Left lung (tissue), 10 donors: Measurements from ENCODE around the gene RBP7. TPM values are rescaled to one million over a fixed set of nuclear protein-coding genes. Genes with fewer than 3 reads are reported as not detected.
"Not testable (repeated sequence)": the region's sequence is repeated elsewhere in the genome, so short reads cannot be mapped to it uniquely, and the experiment has no call there.

Experiments
- ATAC-seq: fragments of 200-7000 bp; cut with Tn5 transposase; one replicate; pipeline ENCODE4 v1.9.1; 2020; ENCODE audit warnings: moderate library complexity
- DNase-seq, 4 donors: peaks; one replicate each; pipeline ENCODE4 v3.0.0-alpha.2; 2013 to 2020
- H3K27ac ChIP-seq, 2 donors: fragments of 200-600 bp; sonication (generic) in 1 of 2; one replicate each; pipeline versions ENCODE4 v1.5.0 to v1.8.0; 2020 to 2021
- H3K27me3 ChIP-seq, 2 donors: fragments of 200-600 bp; sonication (generic) in 1 of 2; one replicate each; pipeline versions ENCODE4 v1.5.0 to v1.8.0; 2020 to 2021
- H3K36me3 ChIP-seq, 2 donors: fragments of 200-600 bp; sonication (generic) in 1 of 2; one replicate each; pipeline versions ENCODE4 v1.5.0 to v1.8.0; 2020 to 2021
- H3K4me1 ChIP-seq, 2 donors: fragments of 200-600 bp; one replicate each; pipeline ENCODE4 v1.8.0; 2021
- H3K4me3 ChIP-seq, 2 donors: fragments of 200-600 bp; sonication (generic) in 1 of 2; one replicate each; pipeline versions ENCODE4 v1.5.0 to v1.8.0; 2020 to 2021; ENCODE audit warnings: mild to moderate bottlenecking in 1 of 2
- H3K9me3 ChIP-seq, 2 donors: fragments of 200-600 bp; sonication (generic) in 1 of 2; one replicate each; pipeline versions ENCODE4 v1.5.0 to v1.8.0; 2020 to 2021
- intact Hi-C, 2 donors: fragments of 100-400 bp; cut with DNase I; formaldehyde crosslinking; loops; one replicate each; pipeline versions ENCODE4 v1.11.2 to v1.14.2; 2022
- polyA plus RNA-seq, 6 donors: library from polyadenylated mRNA; unstranded; fragments of 120-200 nt; gene quantifications; one replicate each; pipeline ENCODE4 v1.2.1, GENCODE V29; 2013; ENCODE audit not compliant: insufficient read length in 6 of 6
- total RNA-seq, 2 donors: library from RNA; stranded (reverse); fragmentation: NEBNext Ultra II Directional; extraction: Animal tissue kit (Norgen Biotek cat#: 25700); gene quantifications; one replicate each; pipeline ENCODE4 v1.2.1, GENCODE V29; 2021
- TF ChIP-seq, protein P1 (sequence below), 2 donors: fragments of 200-600 bp; sonication (generic) in 1 of 2; IDR thresholded peaks; one replicate each; pipeline versions ENCODE4 v1.5.0 to v1.8.0; 2021; ENCODE audit warnings: antibody characterized with exemption in 2 of 2
- donor health status: DM: no; HTN: yes; CAD: no.
- donor health status: DM: no; HTN: no; CAD: no.

Gene RBP7
- total and polyA plus RNA-seq, 8 donors = 0.60 to 4.6 (median 1.3) TPM

GRCh38 chr1:9993561-9994075, 3.4 kb upstream of the RBP7 start:
- no peak overlapping the region for H3K4me3 ChIP-seq
- H3K27ac ChIP-seq = no peak overlapping the region
- no peaks in the 10 kb centered on the region for H3K36me3 ChIP-seq
- DNase-seq = peak in 1 of 4 donors; percentile 0
- H3K27me3 ChIP-seq = peaks cover 26 to 72% of the 10 kb centered on the region in 2 donors
- no peaks in the 10 kb centered on the region for H3K9me3 ChIP-seq
- peaks cover 4 to 55% of the 10 kb centered on the region in 2 donors for H3K4me1 ChIP-seq
- intact Hi-C loops = no loop called here
- TF ChIP-seq, protein P1, sequence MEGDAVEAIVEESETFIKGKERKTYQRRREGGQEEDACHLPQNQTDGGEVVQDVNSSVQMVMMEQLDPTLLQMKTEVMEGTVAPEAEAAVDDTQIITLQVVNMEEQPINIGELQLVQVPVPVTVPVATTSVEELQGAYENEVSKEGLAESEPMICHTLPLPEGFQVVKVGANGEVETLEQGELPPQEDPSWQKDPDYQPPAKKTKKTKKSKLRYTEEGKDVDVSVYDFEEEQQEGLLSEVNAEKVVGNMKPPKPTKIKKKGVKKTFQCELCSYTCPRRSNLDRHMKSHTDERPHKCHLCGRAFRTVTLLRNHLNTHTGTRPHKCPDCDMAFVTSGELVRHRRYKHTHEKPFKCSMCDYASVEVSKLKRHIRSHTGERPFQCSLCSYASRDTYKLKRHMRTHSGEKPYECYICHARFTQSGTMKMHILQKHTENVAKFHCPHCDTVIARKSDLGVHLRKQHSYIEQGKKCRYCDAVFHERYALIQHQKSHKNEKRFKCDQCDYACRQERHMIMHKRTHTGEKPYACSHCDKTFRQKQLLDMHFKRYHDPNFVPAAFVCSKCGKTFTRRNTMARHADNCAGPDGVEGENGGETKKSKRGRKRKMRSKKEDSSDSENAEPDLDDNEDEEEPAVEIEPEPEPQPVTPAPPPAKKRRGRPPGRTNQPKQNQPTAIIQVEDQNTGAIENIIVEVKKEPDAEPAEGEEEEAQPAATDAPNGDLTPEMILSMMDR (IDR thresholded peaks at IDR 0.05) = no peak
- ATAC-seq = no peak

DNA sequence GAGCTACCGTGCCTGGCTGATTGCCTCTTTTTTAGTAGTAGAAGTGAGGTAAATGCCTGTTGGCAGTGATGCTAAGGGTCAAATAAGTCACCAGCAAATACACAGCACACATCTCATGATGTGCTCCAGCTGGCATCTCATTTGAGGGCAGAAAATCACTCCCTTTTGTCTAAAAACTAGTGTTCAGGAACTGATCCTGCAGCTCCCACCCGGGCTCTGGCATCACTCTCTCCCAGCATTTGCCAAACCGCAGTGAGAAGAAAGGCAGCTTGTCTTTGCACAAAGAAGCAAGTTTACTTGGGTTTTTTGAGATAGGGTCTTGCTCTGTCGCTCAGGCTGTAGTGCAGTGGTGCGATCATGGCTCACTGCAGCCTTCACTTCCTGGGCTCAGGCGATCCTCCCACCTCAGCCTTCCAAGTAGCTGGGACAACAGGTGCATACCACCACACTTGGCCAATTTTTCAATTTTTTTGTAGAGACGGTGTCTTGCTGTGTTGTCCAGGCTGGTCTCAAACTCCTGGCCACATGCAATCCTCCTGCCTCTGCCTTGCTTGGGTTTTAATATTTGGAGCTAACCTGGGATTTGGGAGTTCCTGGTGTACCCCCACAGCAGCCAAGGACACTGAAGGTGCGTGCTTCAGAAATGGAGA, 4.1 kb downstream of the RBP7 start:
- DNase-seq (peak in 1 of 4 donors; percentile 11), ATAC-seq (no peak)
- Histone ChIP-seq H3K36me3 (no peaks in the 10 kb centered on the region), H3K9me3 (no peaks in the 10 kb centered on the region), H3K27ac (no peak overlapping the region), H3K4me1 (peaks cover 4 to 17% of the 10 kb centered on the region in 2 donors), H3K4me3 (no peak overlapping the region), H3K27me3 (peaks cover 33 to 99% of the 10 kb centered on the region in 2 donors)
- intact Hi-C loops = no loop called here
- TF ChIP-seq, protein P1 (IDR thresholded peaks at IDR 0.05) = no peak

GRCh38 chr1:10005248-10005647, 8.2 kb downstream of the RBP7 start:
- H3K27me3 ChIP-seq = peaks cover 13 to 61% of the 10 kb centered on the region in 2 donors
- intact Hi-C loops = not testable (repeated sequence)
- DNase-seq = peak in 1 of 4 donors; percentile 6

GRCh38 chr1:10007169-10007568, 10.1 kb downstream of the RBP7 start:
- H3K4me3 ChIP-seq = no peak overlapping the region
- DNase-seq = no peak

More at GRCh38 chr1:10005248-10005647, 8.2 kb downstream of the RBP7 start:
- not testable (repeated sequence) for ATAC-seq, H3K36me3 ChIP-seq, H3K27ac ChIP-seq, H3K4me3 ChIP-seq, H3K4me1 ChIP-seq, H3K9me3 ChIP-seq

DNA sequence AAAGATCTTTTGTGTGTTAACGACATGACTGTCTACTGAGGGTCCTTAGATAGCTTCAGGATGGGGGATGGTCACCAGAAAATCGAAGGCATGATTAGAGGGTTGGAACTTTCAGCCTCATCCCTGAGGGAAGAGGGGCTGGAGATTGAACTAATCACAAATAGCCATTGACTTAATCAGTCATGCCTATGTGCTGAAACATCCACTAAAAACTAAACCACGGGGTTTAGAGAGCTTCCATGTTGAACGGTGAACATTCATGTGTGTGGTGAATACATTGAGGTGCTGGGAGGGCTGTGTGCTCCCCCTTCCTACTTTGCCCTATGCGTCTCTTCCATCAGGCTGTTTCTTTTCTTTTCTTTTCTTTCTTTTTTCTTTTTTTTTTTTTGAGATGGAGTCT, 17.0 kb downstream of the RBP7 start:
- ATAC-seq (no peak), DNase-seq (no peak)
- no peak overlapping the region for H3K4me3 ChIP-seq
- no peaks in the 10 kb centered on the region for H3K27me3 ChIP-seq
- H3K9me3 ChIP-seq = no peaks in the 10 kb centered on the region
- no peaks in the 10 kb centered on the region for H3K4me1 ChIP-seq
- no peaks in the 10 kb centered on the region for H3K36me3 ChIP-seq
- intact Hi-C loops = no loop called here
- TF ChIP-seq, protein P1 (IDR thresholded peaks at IDR 0.05) = no peak
- H3K27ac ChIP-seq = no peak overlapping the region

More at GRCh38 chr1:10007169-10007568, 10.1 kb downstream of the RBP7 start:
- intact Hi-C loops = no loop called here
- Histone ChIP-seq H3K27me3 (peaks cover 6 to 42% of the 10 kb centered on the region in 2 donors), H3K4me1 (no peaks in the 10 kb centered on the region), H3K36me3 (no peaks in the 10 kb centered on the region), H3K27ac (no peak overlapping the region), H3K9me3 (no peaks in the 10 kb centered on the region)
- TF ChIP-seq, protein P1 (IDR thresholded peaks at IDR 0.05) = no peak
- ATAC-seq = no peak
